ENCODE data around the gene BROX.

BROX gene

DNA sequence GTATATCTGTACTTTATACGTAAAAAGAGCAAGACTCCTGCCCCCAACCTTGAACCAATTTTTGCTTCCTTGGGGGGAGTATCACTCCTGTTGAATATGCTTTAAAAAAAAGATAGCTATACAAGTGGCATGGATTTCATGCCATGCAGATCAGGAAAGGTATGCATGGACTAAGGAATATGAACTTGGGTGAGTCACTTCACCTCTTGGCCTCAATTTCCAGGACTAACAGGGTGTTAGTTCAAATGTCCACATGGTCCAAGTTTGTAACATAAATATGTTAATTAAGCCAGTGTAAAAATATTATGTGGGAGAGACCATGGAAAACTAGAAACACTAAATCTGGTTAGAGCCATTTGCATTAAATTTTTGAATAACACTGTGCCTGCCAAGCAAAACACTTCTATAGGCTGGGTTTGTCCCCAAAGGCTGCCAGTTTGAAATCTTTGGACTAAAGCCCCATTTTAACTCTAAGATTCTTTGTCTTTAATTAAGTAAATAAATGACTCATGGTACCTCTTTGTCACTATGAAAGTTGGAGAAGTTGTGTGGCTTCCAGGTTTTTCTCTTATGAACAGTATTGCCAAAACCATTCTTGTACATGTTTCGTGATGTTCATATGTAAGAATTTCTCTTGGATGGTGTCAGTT lies 57.7 kb downstream of the BROX start:
- in situ Hi-C loops (cut with MboI; ENCODE audit: low pct_unique_long_range_greater_than_20kb, low sequenced_read_pairs, unreplicated experiment) = no loop called here
- TF ChIP-seq, protein P1, sequence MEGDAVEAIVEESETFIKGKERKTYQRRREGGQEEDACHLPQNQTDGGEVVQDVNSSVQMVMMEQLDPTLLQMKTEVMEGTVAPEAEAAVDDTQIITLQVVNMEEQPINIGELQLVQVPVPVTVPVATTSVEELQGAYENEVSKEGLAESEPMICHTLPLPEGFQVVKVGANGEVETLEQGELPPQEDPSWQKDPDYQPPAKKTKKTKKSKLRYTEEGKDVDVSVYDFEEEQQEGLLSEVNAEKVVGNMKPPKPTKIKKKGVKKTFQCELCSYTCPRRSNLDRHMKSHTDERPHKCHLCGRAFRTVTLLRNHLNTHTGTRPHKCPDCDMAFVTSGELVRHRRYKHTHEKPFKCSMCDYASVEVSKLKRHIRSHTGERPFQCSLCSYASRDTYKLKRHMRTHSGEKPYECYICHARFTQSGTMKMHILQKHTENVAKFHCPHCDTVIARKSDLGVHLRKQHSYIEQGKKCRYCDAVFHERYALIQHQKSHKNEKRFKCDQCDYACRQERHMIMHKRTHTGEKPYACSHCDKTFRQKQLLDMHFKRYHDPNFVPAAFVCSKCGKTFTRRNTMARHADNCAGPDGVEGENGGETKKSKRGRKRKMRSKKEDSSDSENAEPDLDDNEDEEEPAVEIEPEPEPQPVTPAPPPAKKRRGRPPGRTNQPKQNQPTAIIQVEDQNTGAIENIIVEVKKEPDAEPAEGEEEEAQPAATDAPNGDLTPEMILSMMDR (IDR thresholded peaks at IDR 0.05; ENCODE audit: extremely low read depth, insufficient read depth, missing control alignments) = no peak
- DNase-seq (ENCODE audit: low spot score) = no peak

DNA sequence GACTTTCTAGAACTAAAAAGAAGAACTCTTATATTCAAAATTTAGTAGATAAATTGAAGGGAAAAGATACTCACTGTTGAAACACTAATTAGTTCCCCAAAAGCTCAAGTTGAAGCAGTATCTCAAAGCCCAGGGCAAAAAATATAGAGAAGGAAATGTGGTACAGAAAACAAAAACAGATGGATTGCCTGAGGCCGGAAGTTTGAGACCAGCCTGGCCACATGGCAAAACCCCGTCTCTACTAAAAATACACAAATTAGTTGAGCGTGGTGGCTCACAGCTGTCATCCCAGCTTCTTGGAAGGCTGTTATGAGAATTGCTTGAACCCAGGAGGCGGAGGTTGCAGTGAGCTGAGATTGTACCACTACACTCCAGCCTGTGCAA lies 60.6 kb downstream of the BROX start:
- DNase-seq (ENCODE audit: low spot score) = no peak
- TF ChIP-seq, protein P1 (IDR thresholded peaks at IDR 0.05; ENCODE audit: extremely low read depth, insufficient read depth, missing control alignments) = no peak
- in situ Hi-C loops (cut with MboI; ENCODE audit: low pct_unique_long_range_greater_than_20kb, low sequenced_read_pairs, unreplicated experiment) = no loop called here

DNA sequence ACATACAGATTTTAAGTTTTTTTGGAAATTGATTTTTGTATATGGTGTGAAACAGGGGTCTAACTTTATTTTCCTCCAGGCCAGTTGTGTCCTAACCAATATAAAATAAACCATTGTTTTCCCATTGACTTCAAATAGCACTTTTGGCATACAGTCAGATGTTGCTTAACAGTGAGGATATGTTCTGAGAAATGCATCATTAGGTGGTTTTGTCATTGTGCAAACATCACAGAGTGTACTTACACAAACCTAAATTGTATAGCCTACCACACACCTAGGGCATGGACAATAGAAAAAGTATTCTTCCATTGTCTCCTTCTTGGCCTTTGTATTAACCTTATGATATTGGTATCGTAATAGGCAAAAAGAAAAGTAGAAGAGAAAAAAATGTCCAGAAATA lies 65.1 kb downstream of the BROX start:
- DNase-seq (ENCODE audit: low spot score) = no peak
- in situ Hi-C loops (cut with MboI; ENCODE audit: low pct_unique_long_range_greater_than_20kb, low sequenced_read_pairs, unreplicated experiment) = loop anchor here (25.0 kb wide), 1 partner anchor 310 kb away; no protein-coding TSS in a partner anchor
- TF ChIP-seq, protein P1 (IDR thresholded peaks at IDR 0.05; ENCODE audit: extremely low read depth, insufficient read depth, missing control alignments) = no peak

DNA sequence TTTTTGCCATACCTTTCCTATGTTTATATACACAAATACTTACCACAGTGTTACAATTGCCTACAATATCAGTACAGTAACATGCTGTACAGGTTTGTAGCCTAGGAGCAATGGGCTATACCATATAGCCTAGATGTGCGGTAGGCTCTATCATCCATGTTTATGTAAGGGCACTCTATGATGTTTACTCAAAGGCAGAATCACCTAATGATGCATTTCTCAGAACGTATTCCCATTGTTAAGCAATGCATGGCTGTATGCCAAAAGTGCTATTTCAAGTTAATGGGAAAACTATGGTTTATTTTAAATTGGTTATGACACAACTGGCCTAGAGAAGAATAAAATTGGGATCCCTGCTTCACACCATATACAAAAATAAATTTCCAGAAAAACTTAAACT lies 65.6 kb downstream of the BROX start:
- in situ Hi-C loops (cut with MboI; ENCODE audit: low pct_unique_long_range_greater_than_20kb, low sequenced_read_pairs, unreplicated experiment) = loop anchor here (25.0 kb wide), 1 partner anchor 309 kb away; no protein-coding TSS in a partner anchor
- DNase-seq (ENCODE audit: low spot score) = no peak
- TF ChIP-seq, protein P1 (IDR thresholded peaks at IDR 0.05; ENCODE audit: extremely low read depth, insufficient read depth, missing control alignments) = no peak

DNA sequence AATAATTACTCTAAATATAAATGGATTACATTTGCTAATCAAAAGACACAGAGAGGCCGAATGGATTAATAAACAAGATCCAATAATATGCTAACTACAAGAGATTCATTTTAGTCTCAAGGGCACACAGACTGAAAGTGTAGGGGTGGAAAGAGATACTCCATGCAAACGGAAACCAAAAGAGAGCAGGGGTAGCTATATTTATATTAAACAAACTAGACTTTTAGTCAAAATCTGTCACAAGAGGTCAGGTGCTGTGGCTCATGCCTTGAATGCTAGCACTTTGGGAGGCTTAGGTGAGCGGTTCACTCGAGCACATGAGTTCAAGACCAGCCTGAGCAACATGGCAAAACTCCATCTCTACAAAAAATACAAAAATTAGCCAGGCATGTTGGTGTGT lies 68.9 kb downstream of the BROX start:
- in situ Hi-C loops (cut with MboI; ENCODE audit: low pct_unique_long_range_greater_than_20kb, low sequenced_read_pairs, unreplicated experiment) = loop anchor here (25.0 kb wide), 1 partner anchor 306 kb away; no protein-coding TSS in a partner anchor
- no peak for DNase-seq (ENCODE audit: low spot score)
- TF ChIP-seq, protein P1 (IDR thresholded peaks at IDR 0.05; ENCODE audit: extremely low read depth, insufficient read depth, missing control alignments) = no peak

DNA sequence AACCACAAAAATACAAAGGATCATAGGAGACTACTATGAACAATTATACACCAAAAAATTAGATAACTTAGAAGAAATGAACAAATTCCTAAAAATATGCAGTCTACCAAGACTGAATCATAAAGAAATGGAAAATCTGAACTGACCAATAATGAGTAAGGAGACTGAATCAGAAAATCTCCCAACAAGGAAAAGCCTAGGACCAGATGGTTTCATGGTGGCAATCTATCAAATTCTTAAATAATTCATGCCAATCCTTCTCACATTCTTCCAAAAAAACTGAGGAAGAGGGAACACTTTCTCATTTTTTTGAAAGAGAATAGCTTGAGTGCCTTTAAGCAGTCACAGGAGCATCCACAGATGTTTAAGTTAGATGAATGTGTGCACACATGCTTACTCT lies 70.7 kb downstream of the BROX start:
- in situ Hi-C loops (cut with MboI; ENCODE audit: low pct_unique_long_range_greater_than_20kb, low sequenced_read_pairs, unreplicated experiment) = loop anchor here (25.0 kb wide), 1 partner anchor 304 kb away; no protein-coding TSS in a partner anchor
- DNase-seq (ENCODE audit: low spot score) = no peak

More for the DNA sequence above, 70.7 kb downstream of the BROX start:
- TF ChIP-seq, protein P1 (IDR thresholded peaks at IDR 0.05; ENCODE audit: extremely low read depth, insufficient read depth, missing control alignments) = no peak

Data from GM13977 (cell line).